Osteocyte (in vitro differentiated cells): ENCODE data around the gene C5orf47. TPM values are rescaled to one million over a fixed set of nuclear protein-coding genes. Genes with fewer than 3 reads are reported as not detected.

Experiments used
- DNase-seq: peaks from one replicate; pipeline ENCODE4 v3.0.0; 2021; ENCODE audit warnings: mixed read lengths; ENCODE audit not compliant: unreplicated experiment; ENCODE audit errors: extremely low spot score
- H3K27ac Mint-ChIP-seq: one replicate; pipeline ENCODE4 v1.8.0; 2021; ENCODE audit warnings: mild to moderate bottlenecking, mixed read lengths; ENCODE audit not compliant: unreplicated experiment
- H3K27me3 Mint-ChIP-seq: one replicate; pipeline ENCODE4 v1.8.0; 2021; ENCODE audit warnings: mixed read lengths; ENCODE audit not compliant: unreplicated experiment
- H3K36me3 Mint-ChIP-seq: one replicate; pipeline ENCODE4 v1.8.0; 2021; ENCODE audit warnings: mixed read lengths; ENCODE audit not compliant: unreplicated experiment
- H3K4me1 Mint-ChIP-seq: one replicate; pipeline ENCODE4 v1.8.0; 2021; ENCODE audit warnings: mixed read lengths; ENCODE audit not compliant: unreplicated experiment
- H3K4me3 Mint-ChIP-seq: one replicate; pipeline ENCODE4 v1.8.0; 2021; ENCODE audit warnings: mild to moderate bottlenecking, moderate library complexity, mixed read lengths; ENCODE audit not compliant: unreplicated experiment
- H3K9me3 Mint-ChIP-seq: one replicate; pipeline ENCODE4 v1.8.0; 2021; ENCODE audit warnings: mixed read lengths; ENCODE audit not compliant: unreplicated experiment
- CTCF ChIP-seq: fragments of 200-600 bp; sonication (generic); IDR thresholded peaks from 2 replicates; pipeline ENCODE4 v1.5.0; 2021; ENCODE audit warnings: antibody characterized with exemption, mild to moderate bottlenecking, moderate library complexity
- total RNA-seq: library from RNA; stranded (reverse); gene quantifications from 2 replicates; pipeline ENCODE4 v1.2.1, GENCODE V29; 2021

Gene C5orf47
- total RNA-seq, 1 donor from 2014 or later, result not detected

GRCh38 chr5:173970878-173971650 lies 17.9 kb upstream of the C5orf47 start:
- H3K27ac Mint-ChIP-seq, result no peak overlapping the region
- no peaks in the 10 kb centered on the region for H3K9me3 Mint-ChIP-seq
- no peak for DNase-seq
- peaks cover under 1% of the 10 kb centered on the region for H3K27me3 Mint-ChIP-seq
- peaks cover 17% of the 10 kb centered on the region for H3K4me1 Mint-ChIP-seq
- TF ChIP-seq CTCF, result no peak
- H3K4me3 Mint-ChIP-seq, result no peak overlapping the region
- no peaks in the 10 kb centered on the region for H3K36me3 Mint-ChIP-seq

- no peak for TF ChIP-seq CTCF
- H3K9me3 Mint-ChIP-seq, result no peaks in the 10 kb centered on the region
- DNase-seq, result no peak
- no peaks in the 10 kb centered on the region for H3K36me3 Mint-ChIP-seq
- peaks cover 17% of the 10 kb centered on the region for H3K4me1 Mint-ChIP-seq
- no peak overlapping the region for H3K27ac Mint-ChIP-seq
- no peak overlapping the region for H3K4me3 Mint-ChIP-seq
- peaks cover 8% of the 10 kb centered on the region for H3K27me3 Mint-ChIP-seq
Measured at GRCh38 chr5:173971681-173972345, 17.2 kb upstream of the C5orf47 start.

DNA sequence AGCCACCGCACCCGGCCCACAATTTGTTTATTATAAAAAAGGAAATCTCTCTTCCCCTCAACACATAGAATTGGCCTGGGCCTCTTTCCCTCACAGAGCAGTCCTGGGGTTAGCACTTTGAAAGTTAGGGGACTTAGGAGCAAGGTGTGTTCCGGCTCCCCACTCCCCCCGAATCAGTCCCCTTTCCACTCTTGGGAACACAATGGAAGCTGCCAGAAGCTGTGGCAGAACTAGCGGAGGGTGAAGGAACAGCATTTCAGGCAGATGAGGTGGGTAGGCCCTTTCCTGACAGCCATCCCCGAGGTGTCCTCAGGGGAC lies 16.4 kb upstream of the C5orf47 start:
- no peak for TF ChIP-seq CTCF
- DNase-seq, result no peak
- Mint-ChIP-seq H3K36me3 (no peaks in the 10 kb centered on the region), H3K4me1 (peaks cover 17% of the 10 kb centered on the region), H3K27ac (no peak overlapping the region), H3K9me3 (no peaks in the 10 kb centered on the region), H3K27me3 (peaks cover 13% of the 10 kb centered on the region), H3K4me3 (no peak overlapping the region)

- DNase-seq, result peak; percentile 91
- no peaks in the 10 kb centered on the region for H3K36me3 Mint-ChIP-seq
- H3K27ac Mint-ChIP-seq, result no peak overlapping the region
- peak; percentile 89 for TF ChIP-seq CTCF
- peaks cover 18% of the 10 kb centered on the region for H3K27me3 Mint-ChIP-seq
- H3K4me3 Mint-ChIP-seq, result peak overlapping the region; percentile 68
- peaks cover 17% of the 10 kb centered on the region for H3K4me1 Mint-ChIP-seq
- H3K9me3 Mint-ChIP-seq, result no peaks in the 10 kb centered on the region
Measured at GRCh38 chr5:173972925-173973615, 15.9 kb upstream of the C5orf47 start.

DNA sequence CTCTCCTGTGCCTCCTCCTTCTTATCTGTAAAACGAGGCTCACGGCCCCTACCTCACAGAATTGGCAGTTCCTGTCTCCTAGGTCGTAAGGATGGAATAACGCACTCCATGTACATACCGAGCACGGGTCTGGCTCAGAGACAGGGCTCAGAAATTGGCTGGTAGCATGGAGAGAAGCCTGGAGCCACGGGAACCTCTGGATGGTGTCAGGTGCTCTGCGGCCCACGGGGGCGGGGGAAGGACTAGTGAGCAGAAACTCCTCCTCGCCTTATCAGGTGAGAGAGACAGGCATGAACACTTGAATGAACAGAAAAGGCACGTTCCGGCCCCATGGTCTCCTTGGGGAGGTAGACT lies 15.4 kb upstream of the C5orf47 start:
- no peaks in the 10 kb centered on the region for H3K9me3 Mint-ChIP-seq
- no peak overlapping the region for H3K27ac Mint-ChIP-seq
- H3K36me3 Mint-ChIP-seq, result peaks cover 2% of the 10 kb centered on the region
- H3K27me3 Mint-ChIP-seq, result peaks cover 22% of the 10 kb centered on the region
- H3K4me1 Mint-ChIP-seq, result peaks cover 17% of the 10 kb centered on the region
- TF ChIP-seq CTCF, result no peak
- peak overlapping the region; percentile 68 for H3K4me3 Mint-ChIP-seq
- no peak for DNase-seq
